Measurements from ENCODE around the gene DNER.
A peak's percentile ranks its signal among the peaks of the same experiment; 100 is the strongest.
"Not testable (repeated sequence)": the region's sequence is repeated elsewhere in the genome, so short reads cannot be mapped to it uniquely, and the experiment has no call there.

The DNER gene

DNA sequence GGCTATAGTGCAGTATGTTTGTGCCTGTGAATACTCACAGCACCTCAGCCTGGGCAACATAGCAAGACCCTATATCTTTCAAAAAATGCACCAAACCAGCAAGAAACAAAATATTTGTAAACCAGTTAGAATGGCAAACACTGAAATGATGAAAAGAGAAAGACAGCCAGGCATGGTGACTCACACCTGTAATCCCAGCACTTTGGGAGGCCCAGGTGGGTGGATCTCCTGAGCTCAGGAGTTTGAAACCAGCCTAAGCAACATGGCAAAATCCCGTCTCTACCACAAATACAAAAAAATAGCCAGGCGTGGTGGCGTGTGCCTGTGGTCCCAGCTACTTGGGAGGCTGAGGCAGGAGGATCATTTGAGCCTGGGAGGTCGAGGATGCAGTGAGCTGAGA is 375.2 kb downstream of the DNER start:
- DNase-seq (ENCODE audit: low spot score) = not testable (repeated sequence)

DNA sequence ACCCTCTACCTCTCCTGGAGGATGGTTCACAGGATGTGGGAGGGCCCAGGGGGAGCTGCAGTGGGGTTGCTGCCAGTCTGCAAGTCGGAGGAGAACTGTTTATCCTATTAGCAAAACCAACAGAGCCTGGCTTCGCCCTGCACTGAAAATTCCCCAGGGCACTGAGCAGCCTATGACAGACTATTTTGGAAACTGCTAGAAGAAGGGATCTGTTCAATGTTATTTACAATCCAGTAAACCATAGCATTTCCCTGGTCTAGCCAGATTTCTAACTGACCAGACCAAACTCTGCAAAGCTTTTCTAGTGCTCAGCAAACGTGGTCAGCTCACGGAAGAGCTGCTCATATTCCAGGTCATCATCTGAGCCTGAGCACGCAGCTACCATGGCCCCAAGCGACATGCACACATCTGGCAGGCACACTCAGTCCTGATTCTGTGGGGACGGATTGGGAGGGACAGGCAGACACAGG is 378.4 kb downstream of the DNER start:
- DNase-seq (ENCODE audit: low spot score) = peak; percentile 13

DNA sequence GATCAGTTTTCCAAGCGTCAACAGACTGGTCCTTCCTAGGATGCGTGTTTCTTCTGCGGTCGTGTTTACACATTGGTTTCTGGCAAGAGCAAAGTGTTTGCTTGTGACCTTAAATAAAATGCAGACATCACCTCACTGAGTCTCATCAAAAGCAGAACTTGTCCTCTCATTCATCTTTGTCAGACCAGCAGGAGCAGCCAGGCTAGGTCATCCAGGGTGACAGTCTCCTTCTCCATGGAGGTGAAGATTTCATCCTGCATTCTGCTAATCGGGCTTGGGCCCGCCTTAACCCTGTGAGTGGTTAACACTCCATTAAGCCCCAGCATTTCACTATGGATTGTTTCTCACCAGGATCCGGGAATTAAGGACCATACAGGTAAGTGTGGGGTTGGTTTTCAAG is 379.0 kb downstream of the DNER start:
- DNase-seq (ENCODE audit: low spot score) = no peak

- DNase-seq (ENCODE audit: low spot score) = no peak
Observed at GRCh38 chr2:229330952-229331351, 383.4 kb downstream of the DNER start.

DNA sequence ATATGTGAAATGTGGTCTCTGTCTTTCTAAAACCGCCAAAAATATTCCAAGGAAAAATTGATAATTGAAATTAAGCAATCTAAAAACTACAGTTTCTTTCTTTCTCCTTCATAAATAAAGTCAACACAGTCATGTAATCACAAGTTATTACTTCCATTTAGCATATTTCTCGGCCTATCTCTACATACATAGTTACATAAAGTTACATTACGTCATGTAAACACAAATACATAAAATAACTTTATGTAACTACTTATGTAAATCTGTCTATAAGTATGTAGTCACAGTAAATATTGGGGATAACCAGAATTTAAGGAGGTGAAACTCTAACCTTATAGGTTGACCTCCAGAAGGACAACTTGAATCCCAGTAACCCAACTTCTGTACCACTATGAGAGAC is 394.8 kb downstream of the DNER start:
- DNase-seq (ENCODE audit: low spot score) = no peak

DNA sequence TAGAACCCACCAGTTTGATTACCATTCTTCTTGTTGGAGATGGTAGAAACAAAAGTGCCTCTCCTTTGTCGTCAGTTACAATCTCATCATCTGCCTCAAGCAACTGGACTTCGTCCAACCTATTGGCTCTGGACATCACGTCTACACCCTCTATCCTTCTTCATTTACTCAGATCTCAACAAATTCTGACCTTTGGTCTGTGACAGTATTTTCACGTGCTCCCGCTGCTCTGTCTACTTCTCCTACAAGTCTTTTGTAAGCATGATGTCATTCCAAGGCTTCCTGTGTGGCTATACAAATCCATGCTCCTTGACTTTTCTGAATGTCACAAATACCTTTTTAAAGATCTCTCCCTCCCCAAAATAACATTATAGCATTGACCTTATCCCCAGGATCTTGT is 400.2 kb downstream of the DNER start:
- no peak for DNase-seq (ENCODE audit: low spot score)

GRCh38 chr2:229313591-229313990 is 400.8 kb downstream of the DNER start:
- DNase-seq (ENCODE audit: low spot score) = peak; percentile 76

All from AG08395 (cell line).